A673 (cell line): ENCODE data around the gene CREB3L1. TPM values are rescaled to one million over a fixed set of nuclear protein-coding genes. Genes with fewer than 3 reads are reported as not detected.
A peak's percentile ranks its signal among the peaks of the same experiment; 100 is the strongest.

Source experiments
- BruUV-seq: library from RNA; stranded (reverse); fragments of 400-500 nt; replicated peaks from 2 replicates; lab custom pipeline; 2021; lab: Mats Ljungman, UMichigan
- CTCF ChIA-PET: fragments of 300-600 bp; sonication (Branson Sonifier 250); formaldehyde crosslinking; loops from one replicate; lab custom pipeline; 2022; ENCODE audit warnings: antibody characterized with exemption; lab: Charles Lee
- POLR2A ChIA-PET: fragments of 300-600 bp; sonication (Branson Sonifier 250); formaldehyde crosslinking; loops from one replicate; lab custom pipeline; 2022; ENCODE audit warnings: antibody characterized with exemption; ENCODE audit not compliant: low non-redundant PET; lab: Charles Lee
- DNase-seq: peaks from one replicate; pipeline ENCODE4 v3.0.0-alpha.2; 2015; ENCODE audit warnings: low spot score
- H3K27ac ChIP-seq: fragments of 200-600 bp; sonication (generic); 2 replicates; pipeline ENCODE4 v1.5.1; 2016; ENCODE audit warnings: mixed run types, low read depth, mild to moderate bottlenecking, mixed read lengths, antibody characterized with exemption, low read length; ENCODE audit not compliant: poor library complexity, severe bottlenecking
- H3K27me3 ChIP-seq: fragments of 200-600 bp; sonication (generic); replicated peaks from 2 replicates; pipeline ENCODE4 v1.6.1; 2017; ENCODE audit warnings: mixed run types, low read depth, mild to moderate bottlenecking, mixed read lengths, antibody characterized with exemption, low read length; ENCODE audit not compliant: insufficient read depth, poor library complexity
- H3K36me3 ChIP-seq: fragments of 200-600 bp; sonication (generic); 2 replicates; pipeline ENCODE4 v1.6.1; 2016; ENCODE audit warnings: mixed run types, mild to moderate bottlenecking, mixed read lengths, antibody characterized with exemption, low read length; ENCODE audit not compliant: insufficient read depth, poor library complexity, severe bottlenecking
- H3K4me1 ChIP-seq: fragments of 200-600 bp; sonication (generic); 2 replicates; pipeline ENCODE4 v1.6.1; 2017; ENCODE audit warnings: mixed run types, mild to moderate bottlenecking, mixed read lengths, antibody characterized with exemption, low read length; ENCODE audit not compliant: insufficient read depth, poor library complexity, severe bottlenecking
- H3K4me3 ChIP-seq: fragments of 200-600 bp; sonication (generic); 2 replicates; pipeline ENCODE4 v1.5.1; 2016; ENCODE audit warnings: low read depth, mixed run types, mild to moderate bottlenecking, mixed read lengths, low read length; ENCODE audit not compliant: poor library complexity, severe bottlenecking
- H3K9me3 ChIP-seq: fragments of 200-600 bp; sonication (generic); 2 replicates; pipeline ENCODE4 v1.6.1; 2016; ENCODE audit warnings: mixed run types, low read depth, mild to moderate bottlenecking, mixed read lengths, antibody characterized with exemption, low read length; ENCODE audit not compliant: poor library complexity, severe bottlenecking
- EZH2 ChIP-seq: fragments of 200-600 bp; sonication (generic); IDR thresholded peaks from 2 replicates; pipeline ENCODE4 v1.6.1; 2017; ENCODE audit warnings: borderline replicate concordance, low read depth, mild to moderate bottlenecking, mixed read lengths, antibody characterized with exemption, low read length; ENCODE audit not compliant: poor library complexity, severe bottlenecking
- intact Hi-C: fragments of 100-400 bp; cut with micrococcal nuclease; formaldehyde crosslinking; loops from one replicate; pipeline ENCODE4 v1.10.0; 2022; ENCODE audit not compliant: unreplicated experiment
- total RNA-seq: library from RNA; stranded (reverse); gene quantifications from 2 replicates; pipeline ENCODE4 v1.2.3, GENCODE V29; 2021
- TF ChIP-seq, protein P1 (sequence below): fragments of 300-800, 200-600 bp; sonication (generic); conservative IDR thresholded peaks from 2 replicates; pipeline ENCODE4 v1.5.1; 2017; ENCODE audit warnings: low read depth, mild to moderate bottlenecking, antibody characterized with exemption, low read length, moderate library complexity, mixed read lengths

The CREB3L1 gene
- total RNA-seq, 1 experiment from 2014 or later: 3.5 TPM

GRCh38 chr11:46335890-46336562 is 58.6 kb downstream of the CREB3L1 start:
- Histone ChIP-seq H3K27me3 (peaks cover 14% of the 10 kb centered on the region), H3K4me3 (no peak overlapping the region), H3K36me3 (no peaks in the 10 kb centered on the region), H3K9me3 (no peaks in the 10 kb centered on the region), H3K27ac (peak overlapping the region; percentile 1), H3K4me1 (peaks cover 45% of the 10 kb centered on the region)
- ChIA-PET POLR2A (interaction anchor here (0.6 kb wide), 1 partner anchor 41 kb away, joined by 3 read pairs; no protein-coding TSS in a partner anchor), CTCF (interaction anchor here (1.0 kb wide), 1 partner anchor 11 kb away, joined by 3 read pairs; the partner anchor contains the start of gene DGKZ)
- intact Hi-C loops: no loop called here
- BruUV-seq: no TSS peak
- no peak for TF ChIP-seq EZH2
- TF ChIP-seq, protein P1, sequence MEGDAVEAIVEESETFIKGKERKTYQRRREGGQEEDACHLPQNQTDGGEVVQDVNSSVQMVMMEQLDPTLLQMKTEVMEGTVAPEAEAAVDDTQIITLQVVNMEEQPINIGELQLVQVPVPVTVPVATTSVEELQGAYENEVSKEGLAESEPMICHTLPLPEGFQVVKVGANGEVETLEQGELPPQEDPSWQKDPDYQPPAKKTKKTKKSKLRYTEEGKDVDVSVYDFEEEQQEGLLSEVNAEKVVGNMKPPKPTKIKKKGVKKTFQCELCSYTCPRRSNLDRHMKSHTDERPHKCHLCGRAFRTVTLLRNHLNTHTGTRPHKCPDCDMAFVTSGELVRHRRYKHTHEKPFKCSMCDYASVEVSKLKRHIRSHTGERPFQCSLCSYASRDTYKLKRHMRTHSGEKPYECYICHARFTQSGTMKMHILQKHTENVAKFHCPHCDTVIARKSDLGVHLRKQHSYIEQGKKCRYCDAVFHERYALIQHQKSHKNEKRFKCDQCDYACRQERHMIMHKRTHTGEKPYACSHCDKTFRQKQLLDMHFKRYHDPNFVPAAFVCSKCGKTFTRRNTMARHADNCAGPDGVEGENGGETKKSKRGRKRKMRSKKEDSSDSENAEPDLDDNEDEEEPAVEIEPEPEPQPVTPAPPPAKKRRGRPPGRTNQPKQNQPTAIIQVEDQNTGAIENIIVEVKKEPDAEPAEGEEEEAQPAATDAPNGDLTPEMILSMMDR: no peak
- peak; percentile 56 for DNase-seq

DNA sequence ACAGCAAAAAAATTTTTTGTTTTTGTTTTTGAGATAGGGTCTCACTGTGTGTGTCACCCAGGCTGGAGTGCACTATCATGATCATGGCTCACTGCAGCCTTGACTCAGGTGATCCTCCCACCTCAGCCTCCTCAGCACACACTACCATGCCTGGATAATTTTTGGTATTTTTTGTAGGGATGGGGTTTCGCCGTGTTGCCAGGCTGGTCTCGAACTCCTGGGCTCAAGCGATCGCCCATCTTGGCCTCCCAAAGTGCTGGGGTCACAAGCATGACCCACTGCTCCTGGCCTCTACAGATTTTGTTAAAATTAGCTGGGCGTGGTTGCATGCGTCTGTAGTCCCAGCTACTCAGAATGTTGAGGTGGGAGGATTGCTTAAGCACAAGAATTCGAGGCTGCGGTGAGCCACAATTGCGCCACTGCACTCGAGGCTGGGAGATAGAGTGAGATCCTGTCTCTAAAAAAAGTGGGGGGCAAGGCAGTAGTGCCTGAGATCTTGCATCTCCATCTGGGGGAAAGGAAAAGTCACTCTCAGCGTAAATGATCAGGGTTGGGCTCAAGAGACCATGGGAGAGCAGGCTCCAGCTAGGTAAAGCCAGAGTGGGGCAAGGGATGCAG is 59.2 kb downstream of the CREB3L1 start:
- Histone ChIP-seq H3K4me1 (peaks cover 42% of the 10 kb centered on the region), H3K27me3 (peaks cover 14% of the 10 kb centered on the region), H3K4me3 (no peak overlapping the region), H3K36me3 (no peaks in the 10 kb centered on the region), H3K9me3 (no peaks in the 10 kb centered on the region), H3K27ac (no peak overlapping the region)
- BruUV-seq: no TSS peak
- DNase-seq: no peak
- ChIA-PET POLR2A (no interaction called here), CTCF (interaction anchor here (1.0 kb wide), 1 partner anchor 11 kb away, joined by 3 read pairs; the partner anchor contains the start of gene DGKZ)
- intact Hi-C loops: no loop called here
- TF ChIP-seq, protein P1: no peak
- no peak for TF ChIP-seq EZH2

DNA sequence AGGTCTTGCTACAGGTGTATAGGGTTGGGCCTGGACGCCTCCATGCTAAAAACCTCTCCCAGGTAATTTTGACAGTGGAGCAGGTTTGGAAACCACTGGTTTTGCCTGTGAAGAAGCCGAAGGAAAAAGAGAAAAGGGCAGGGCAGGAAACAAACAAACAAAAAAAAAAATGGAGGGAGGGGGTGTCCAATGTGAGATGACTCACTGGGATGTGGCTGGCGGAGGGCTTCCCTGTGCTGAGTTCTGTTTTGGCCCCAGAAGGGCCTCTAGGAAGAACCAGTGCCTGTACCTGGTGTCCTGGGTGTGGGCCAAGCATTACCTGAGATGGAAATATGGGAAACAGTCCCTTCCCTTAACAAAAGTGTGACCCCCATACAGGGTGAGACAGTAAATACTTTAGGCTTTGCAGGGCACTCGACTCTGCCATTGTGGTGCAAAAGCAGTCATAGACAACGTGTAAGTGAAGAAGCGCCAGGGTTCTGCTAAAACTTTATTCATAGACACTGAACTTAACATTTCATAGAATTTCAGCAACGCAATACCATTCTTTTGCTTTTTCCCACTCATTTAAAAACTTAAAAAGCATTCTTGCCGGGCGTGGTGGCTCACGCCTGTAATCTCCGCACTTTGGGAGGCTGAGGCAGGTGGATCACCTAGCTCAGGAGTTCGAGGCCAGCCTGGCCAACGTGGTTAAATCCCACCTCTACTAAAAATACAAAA is 60.3 kb downstream of the CREB3L1 start:
- ChIA-PET POLR2A (no interaction called here), CTCF (interaction anchor here (0.9 to 1.0 kb wide), 2 partner anchors 10 to 14 kb away, joined by 3 to 4 read pairs; partner anchors contain the start of gene DGKZ)
- H3K9me3 ChIP-seq: no peaks in the 10 kb centered on the region
- no peaks in the 10 kb centered on the region for H3K36me3 ChIP-seq
- no peak for TF ChIP-seq EZH2
- TF ChIP-seq, protein P1: no peak
- no peak for DNase-seq
- H3K27me3 ChIP-seq: peaks cover 10% of the 10 kb centered on the region
- no peak overlapping the region for H3K4me3 ChIP-seq
- H3K27ac ChIP-seq: no peak overlapping the region
- no TSS peak for BruUV-seq
- H3K4me1 ChIP-seq: peaks cover 45% of the 10 kb centered on the region
- intact Hi-C loops: no loop called here
